Activated CD8-positive, alpha-beta T cell treated with anti-CD3 and anti-CD28 coated beads for 36 hours (primary cell): ENCODE data around the gene MKI67. TPM values are rescaled to one million over a fixed set of nuclear protein-coding genes. Genes with fewer than 3 reads are reported as not detected.

Experiments used
- ATAC-seq: fragments of 200-7000 bp; cut with Tn5 transposase; one replicate; pipeline ENCODE4 v1.10.0; 2021; ENCODE audit warnings: mild to moderate bottlenecking, moderate library complexity
- CTCF ChIA-PET: fragments of 350-600 bp; sonication (Branson Sonifier 250); formaldehyde crosslinking; loops from one replicate; lab custom pipeline; 2021; ENCODE audit warnings: antibody characterized with exemption; lab: Charles Lee
- POLR2A ChIA-PET: fragments of 350-600 bp; sonication (Branson Sonifier 250); formaldehyde crosslinking; loops from one replicate; lab custom pipeline; 2021; ENCODE audit warnings: antibody characterized with exemption; lab: Charles Lee
- DNase-seq: peaks from one replicate; pipeline ENCODE4 v3.0.0-alpha.2; 2020
- H3K27ac Mint-ChIP-seq: one replicate; pipeline ENCODE4 v1.8.0; 2021; ENCODE audit warnings: mild to moderate bottlenecking, mixed read lengths
- H3K27me3 Mint-ChIP-seq: one replicate; pipeline ENCODE4 v1.8.0; 2021; ENCODE audit warnings: mixed read lengths
- H3K36me3 Mint-ChIP-seq: one replicate; pipeline ENCODE4 v1.8.0; 2021; ENCODE audit warnings: low read depth, mixed read lengths
- H3K4me1 Mint-ChIP-seq: one replicate; pipeline ENCODE4 v1.8.0; 2021; ENCODE audit warnings: low read depth, mixed read lengths
- H3K4me3 Mint-ChIP-seq: one replicate; pipeline ENCODE4 v1.8.0; 2021; ENCODE audit warnings: mild to moderate bottlenecking, moderate library complexity, mixed read lengths
- H3K9me3 Mint-ChIP-seq: one replicate; pipeline ENCODE4 v1.8.0; 2021; ENCODE audit warnings: mixed read lengths
- intact Hi-C: fragments of 100-400 bp; cut with micrococcal nuclease; formaldehyde crosslinking; loops from one replicate; pipeline ENCODE4 v1.10.0; 2022
- total RNA-seq, 2 experiments: library from RNA; stranded (reverse); gene quantifications; one replicate each; pipeline ENCODE4 v1.2.3, GENCODE V29; 2021
- TF ChIP-seq, protein P1 (sequence below): fragments of 200-600 bp; IDR thresholded peaks from one replicate; pipeline ENCODE4 v1.8.0; 2022; ENCODE audit warnings: antibody characterized with exemption, mild to moderate bottlenecking

Gene MKI67
- total RNA-seq, 2 experiments from 2014 or later = 205 to 230 TPM

DNA sequence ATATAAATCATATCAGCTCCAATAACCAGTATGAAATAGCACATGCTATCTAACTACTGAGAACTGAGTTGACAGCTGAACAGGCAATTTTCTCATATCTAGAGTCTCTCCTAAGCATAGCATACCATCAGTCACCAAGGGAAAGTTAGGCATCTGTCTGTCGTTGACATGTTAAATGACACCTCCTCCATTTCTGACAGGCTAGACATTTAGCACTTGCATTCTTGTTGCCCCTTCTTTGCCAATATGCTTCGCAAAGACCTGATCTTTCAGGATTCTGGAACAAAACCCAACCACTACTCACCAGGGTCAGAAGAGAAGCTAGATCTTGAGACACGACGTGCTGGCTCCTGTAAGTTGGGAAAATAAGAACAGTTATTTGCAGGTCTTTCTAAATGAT is 10.0 kb downstream of the MKI67 start:
- no peak for ATAC-seq

DNA sequence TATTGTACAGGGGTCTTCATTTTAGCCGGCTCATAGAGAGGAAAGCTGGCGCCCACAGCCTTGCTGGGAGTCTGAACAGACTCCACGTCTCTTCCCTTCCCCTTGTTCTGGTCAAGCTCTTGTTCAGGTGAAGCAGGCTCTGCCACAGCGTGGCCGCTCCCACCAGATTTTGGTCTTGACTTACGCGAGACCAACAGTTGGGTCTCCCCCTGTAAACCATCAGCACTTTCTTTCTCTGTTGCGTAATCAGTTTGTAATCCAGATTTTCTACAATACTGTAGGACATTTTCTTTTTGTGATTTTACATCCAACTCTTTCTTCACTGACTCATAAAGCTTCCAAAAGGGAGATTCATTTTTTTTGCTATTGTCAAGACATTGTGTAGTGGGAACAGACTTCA is 10.9 kb downstream of the MKI67 start:
- ATAC-seq (no peak), DNase-seq (no peak)
- ChIA-PET POLR2A (interaction anchor here (0.6 to 2.2 kb wide), 5 partner anchors 10 to 19 kb away, joined by 3 to 18 read pairs (median 10); partner anchors contain the start of gene MKI67), CTCF (interaction anchor here (0.8 to 2.1 kb wide), 6 partner anchors 10 to 97 kb away, joined by 3 to 6 read pairs (median 3); no protein-coding TSS in a partner anchor)
- TF ChIP-seq, protein P1, sequence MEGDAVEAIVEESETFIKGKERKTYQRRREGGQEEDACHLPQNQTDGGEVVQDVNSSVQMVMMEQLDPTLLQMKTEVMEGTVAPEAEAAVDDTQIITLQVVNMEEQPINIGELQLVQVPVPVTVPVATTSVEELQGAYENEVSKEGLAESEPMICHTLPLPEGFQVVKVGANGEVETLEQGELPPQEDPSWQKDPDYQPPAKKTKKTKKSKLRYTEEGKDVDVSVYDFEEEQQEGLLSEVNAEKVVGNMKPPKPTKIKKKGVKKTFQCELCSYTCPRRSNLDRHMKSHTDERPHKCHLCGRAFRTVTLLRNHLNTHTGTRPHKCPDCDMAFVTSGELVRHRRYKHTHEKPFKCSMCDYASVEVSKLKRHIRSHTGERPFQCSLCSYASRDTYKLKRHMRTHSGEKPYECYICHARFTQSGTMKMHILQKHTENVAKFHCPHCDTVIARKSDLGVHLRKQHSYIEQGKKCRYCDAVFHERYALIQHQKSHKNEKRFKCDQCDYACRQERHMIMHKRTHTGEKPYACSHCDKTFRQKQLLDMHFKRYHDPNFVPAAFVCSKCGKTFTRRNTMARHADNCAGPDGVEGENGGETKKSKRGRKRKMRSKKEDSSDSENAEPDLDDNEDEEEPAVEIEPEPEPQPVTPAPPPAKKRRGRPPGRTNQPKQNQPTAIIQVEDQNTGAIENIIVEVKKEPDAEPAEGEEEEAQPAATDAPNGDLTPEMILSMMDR = no peak
- peaks cover 86% of the 10 kb centered on the region for H3K36me3 Mint-ChIP-seq
- H3K4me1 Mint-ChIP-seq = no peaks in the 10 kb centered on the region
- H3K9me3 Mint-ChIP-seq = no peaks in the 10 kb centered on the region
- H3K4me3 Mint-ChIP-seq = no peak overlapping the region
- intact Hi-C loops = no loop called here
- H3K27ac Mint-ChIP-seq = no peak overlapping the region
- H3K27me3 Mint-ChIP-seq = no peaks in the 10 kb centered on the region

More for the DNA sequence above, 10.0 kb downstream of the MKI67 start:
- DNase-seq = no peak
- Mint-ChIP-seq H3K27me3 (peaks cover 1% of the 10 kb centered on the region), H3K27ac (no peak overlapping the region), H3K4me1 (no peaks in the 10 kb centered on the region), H3K36me3 (peaks cover 90% of the 10 kb centered on the region), H3K4me3 (no peak overlapping the region), H3K9me3 (no peaks in the 10 kb centered on the region)
- TF ChIP-seq, protein P1 = no peak
- ChIA-PET POLR2A (interaction anchor here (0.9 to 2.2 kb wide), 6 partner anchors 9 to 54 kb away, joined by 3 to 18 read pairs (median 6); partner anchors contain the start of gene MKI67), CTCF (interaction anchor here (0.8 to 2.1 kb wide), 9 partner anchors 9 to 96 kb away, joined by 3 to 7 read pairs (median 3); no protein-coding TSS in a partner anchor)
- intact Hi-C loops = no loop called here

DNA sequence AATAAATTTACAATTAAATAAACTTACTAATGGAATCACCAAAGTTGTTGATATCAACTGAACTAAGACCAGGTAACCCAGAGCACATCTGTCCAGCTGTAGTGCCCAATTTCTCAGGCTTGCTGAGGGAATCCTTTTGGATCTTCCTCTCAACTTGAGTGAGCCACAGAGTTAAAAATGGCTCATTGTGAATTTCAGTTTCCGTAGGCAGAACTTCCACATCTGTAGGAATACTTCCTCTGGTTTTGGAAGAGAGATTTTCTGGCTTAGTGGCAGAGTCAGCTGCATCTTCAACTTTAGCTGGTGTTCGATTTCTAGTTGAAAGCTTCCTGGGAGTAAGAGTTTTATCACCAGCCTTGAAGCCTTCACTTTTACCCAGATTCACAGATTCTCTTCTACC is 11.3 kb downstream of the MKI67 start:
- ChIA-PET CTCF (interaction anchor here (2.1 kb wide), 1 partner anchor 46 kb away, joined by 6 read pairs; no protein-coding TSS in a partner anchor), POLR2A (interaction anchor here (1.5 to 2.1 kb wide), 3 partner anchors 10 to 19 kb away, joined by 3 to 10 read pairs (median 10); no protein-coding TSS in a partner anchor)
- Mint-ChIP-seq H3K27ac (no peak overlapping the region), H3K4me3 (no peak overlapping the region), H3K4me1 (no peaks in the 10 kb centered on the region), H3K27me3 (no peaks in the 10 kb centered on the region), H3K36me3 (peaks cover 82% of the 10 kb centered on the region), H3K9me3 (no peaks in the 10 kb centered on the region)
- intact Hi-C loops = no loop called here
- TF ChIP-seq, protein P1 = no peak
- DNase-seq (no peak), ATAC-seq (no peak)

DNA sequence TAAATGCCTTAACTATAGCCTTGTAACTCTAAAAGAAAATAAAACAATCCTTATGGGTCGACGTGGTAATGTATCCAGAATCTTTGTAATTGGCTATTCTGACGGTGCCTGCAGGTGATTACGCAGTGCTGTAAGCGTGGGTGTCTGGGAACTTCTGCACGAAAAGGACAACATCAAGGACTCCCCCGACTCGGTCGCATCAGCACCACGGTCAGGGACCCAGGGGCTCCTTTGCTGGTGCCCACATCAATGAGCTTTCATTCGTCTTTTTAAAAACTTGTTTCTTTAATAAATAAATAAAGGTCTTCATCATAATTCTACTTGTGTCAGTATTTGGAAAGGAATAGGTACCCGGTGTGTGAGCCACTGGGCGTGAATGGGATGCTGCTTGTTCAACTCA is 13.2 kb downstream of the MKI67 start:
- no peaks in the 10 kb centered on the region for H3K27me3 Mint-ChIP-seq
- H3K9me3 Mint-ChIP-seq = no peaks in the 10 kb centered on the region
- ATAC-seq (no peak), DNase-seq (no peak)
- H3K4me3 Mint-ChIP-seq = no peak overlapping the region
- H3K36me3 Mint-ChIP-seq = peaks cover 65% of the 10 kb centered on the region
- H3K4me1 Mint-ChIP-seq = no peaks in the 10 kb centered on the region
- ChIA-PET CTCF (no interaction called here), POLR2A (interaction anchor here (1.7 to 2.5 kb wide), 2 partner anchors 9 to 13 kb away, joined by 5 to 8 read pairs; no protein-coding TSS in a partner anchor)
- TF ChIP-seq, protein P1 = no peak
- intact Hi-C loops = no loop called here
- H3K27ac Mint-ChIP-seq = no peak overlapping the region

DNA sequence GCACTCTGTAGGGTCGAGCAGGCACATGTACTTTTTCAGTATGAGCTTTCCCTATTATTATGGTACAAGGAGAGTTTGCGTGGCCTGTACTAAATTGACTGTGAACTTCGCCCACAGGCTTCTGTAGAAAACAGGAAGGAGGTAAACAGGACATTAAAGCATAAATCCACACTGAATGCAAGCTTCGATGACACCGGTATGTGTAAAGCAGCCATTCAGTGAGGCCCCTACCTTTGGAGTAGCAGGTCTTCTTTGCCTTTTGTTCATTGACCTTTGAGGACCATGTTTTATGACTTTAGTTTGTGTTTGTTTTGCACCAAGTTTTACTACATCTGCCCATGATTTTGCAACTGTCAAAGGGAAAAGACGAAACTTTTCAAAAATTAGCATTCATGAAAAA is 14.5 kb downstream of the MKI67 start:
- ChIA-PET POLR2A (interaction anchor here (0.9 to 2.5 kb wide), 3 partner anchors 9 to 14 kb away, joined by 3 to 8 read pairs (median 3); no protein-coding TSS in a partner anchor), CTCF (no interaction called here)
- Mint-ChIP-seq H3K27ac (no peak overlapping the region), H3K4me1 (no peaks in the 10 kb centered on the region), H3K27me3 (no peaks in the 10 kb centered on the region), H3K9me3 (no peaks in the 10 kb centered on the region), H3K4me3 (no peak overlapping the region), H3K36me3 (peaks cover 56% of the 10 kb centered on the region)
- TF ChIP-seq, protein P1 = no peak
- DNase-seq = no peak
- intact Hi-C loops = no loop called here
- no peak for ATAC-seq
